ENCODE data around the gene MRPL3.

GRCh38 chr3:131535131-131535530 lies 32.4 kb upstream of the MRPL3 start:
- TF ChIP-seq, protein P1, sequence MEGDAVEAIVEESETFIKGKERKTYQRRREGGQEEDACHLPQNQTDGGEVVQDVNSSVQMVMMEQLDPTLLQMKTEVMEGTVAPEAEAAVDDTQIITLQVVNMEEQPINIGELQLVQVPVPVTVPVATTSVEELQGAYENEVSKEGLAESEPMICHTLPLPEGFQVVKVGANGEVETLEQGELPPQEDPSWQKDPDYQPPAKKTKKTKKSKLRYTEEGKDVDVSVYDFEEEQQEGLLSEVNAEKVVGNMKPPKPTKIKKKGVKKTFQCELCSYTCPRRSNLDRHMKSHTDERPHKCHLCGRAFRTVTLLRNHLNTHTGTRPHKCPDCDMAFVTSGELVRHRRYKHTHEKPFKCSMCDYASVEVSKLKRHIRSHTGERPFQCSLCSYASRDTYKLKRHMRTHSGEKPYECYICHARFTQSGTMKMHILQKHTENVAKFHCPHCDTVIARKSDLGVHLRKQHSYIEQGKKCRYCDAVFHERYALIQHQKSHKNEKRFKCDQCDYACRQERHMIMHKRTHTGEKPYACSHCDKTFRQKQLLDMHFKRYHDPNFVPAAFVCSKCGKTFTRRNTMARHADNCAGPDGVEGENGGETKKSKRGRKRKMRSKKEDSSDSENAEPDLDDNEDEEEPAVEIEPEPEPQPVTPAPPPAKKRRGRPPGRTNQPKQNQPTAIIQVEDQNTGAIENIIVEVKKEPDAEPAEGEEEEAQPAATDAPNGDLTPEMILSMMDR (IDR thresholded peaks at IDR 0.05): no peak
- TF ChIP-seq POLR2A (IDR thresholded peaks at IDR 0.05): no peak
